SKM-1 (cell line): Measurements from ENCODE around the gene LRRC43.
"Not testable (repeated sequence)": the region's sequence is repeated elsewhere in the genome, so short reads cannot be mapped to it uniquely, and the experiment has no call there.

Experiments
- DNase-seq: peaks from one replicate; lab custom pipeline; 2025; ENCODE audit not compliant: unreplicated experiment; lab: John Stamatoyannopoulos, UW

Gene LRRC43

DNA sequence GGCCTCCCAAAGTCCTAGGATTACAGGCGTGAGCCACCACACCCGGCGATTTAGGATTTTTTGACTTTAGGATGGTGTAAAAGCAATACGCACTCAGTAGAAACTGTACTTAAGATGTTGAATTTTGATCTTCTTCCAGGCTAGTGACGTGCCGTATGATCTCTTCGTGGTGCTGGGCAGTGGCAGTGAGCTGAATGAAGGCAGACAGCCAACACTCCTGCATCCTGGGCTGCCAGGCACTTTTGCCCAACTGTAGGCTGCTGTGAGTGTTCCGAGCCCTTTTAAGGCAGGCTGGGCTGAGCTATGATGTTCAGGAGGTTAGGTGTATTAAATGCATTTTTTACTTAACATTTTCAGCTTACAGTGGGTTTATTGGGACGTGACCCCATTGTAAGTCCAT, 30.2 kb upstream of the LRRC43 start:
- DNase-seq = no peak

GRCh38 chr12:122155705-122156104, 27.2 kb upstream of the LRRC43 start:
- DNase-seq = no peak

DNA sequence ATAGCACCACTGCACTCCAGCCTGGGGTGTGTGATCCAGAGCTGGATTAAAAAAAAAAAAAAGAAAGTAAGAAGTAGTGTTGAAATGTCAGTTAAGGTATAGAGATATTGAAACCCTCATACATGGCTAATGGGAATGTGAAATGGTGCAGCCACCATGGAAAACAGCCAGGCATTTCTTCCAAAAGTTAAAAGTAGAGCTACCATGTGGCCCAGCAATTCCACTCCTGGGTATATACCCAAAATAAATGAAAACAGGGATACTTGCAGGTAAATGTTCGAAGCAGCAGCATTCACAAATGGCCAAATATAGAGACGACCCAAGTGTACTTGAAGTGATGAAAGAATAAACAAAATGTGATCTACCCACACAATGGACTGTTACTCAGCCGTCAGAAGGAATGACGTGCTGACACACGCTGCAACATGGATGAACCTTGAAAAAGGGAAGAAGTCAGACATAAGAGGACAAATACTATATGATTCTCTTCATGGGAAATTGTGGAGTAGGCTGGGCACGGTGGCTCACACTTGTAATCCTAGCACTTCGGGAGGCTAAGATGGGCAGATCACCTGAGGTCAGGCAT, 24.1 kb upstream of the LRRC43 start:
- no peak for DNase-seq

- no peak for DNase-seq
Measured at GRCh38 chr12:122159882-122160281, 23.0 kb upstream of the LRRC43 start.

- no peak for DNase-seq
Measured at GRCh38 chr12:122160761-122161160, 22.2 kb upstream of the LRRC43 start.

DNA sequence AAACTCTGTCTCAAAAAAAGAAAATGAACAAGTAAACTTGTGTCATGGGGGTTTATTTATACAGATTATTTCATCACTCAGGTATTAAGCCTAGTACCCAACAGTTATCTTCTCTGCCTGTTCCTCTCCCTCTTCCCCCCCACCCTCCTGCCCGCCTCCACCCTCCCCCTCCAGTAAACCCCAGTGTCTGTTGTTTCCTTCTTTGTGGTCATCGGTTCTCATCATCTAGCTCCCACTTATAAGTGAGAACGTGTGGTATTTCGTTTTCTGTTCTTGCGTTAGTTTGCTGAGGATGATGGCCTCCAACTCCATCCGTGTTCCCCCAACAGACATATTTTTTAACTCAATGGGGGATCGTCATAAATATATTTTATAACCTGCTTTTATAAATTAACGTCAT, 21.2 kb upstream of the LRRC43 start:
- no peak for DNase-seq

- DNase-seq = no peak
Measured at GRCh38 chr12:122162976-122163375, 19.9 kb upstream of the LRRC43 start.

DNA sequence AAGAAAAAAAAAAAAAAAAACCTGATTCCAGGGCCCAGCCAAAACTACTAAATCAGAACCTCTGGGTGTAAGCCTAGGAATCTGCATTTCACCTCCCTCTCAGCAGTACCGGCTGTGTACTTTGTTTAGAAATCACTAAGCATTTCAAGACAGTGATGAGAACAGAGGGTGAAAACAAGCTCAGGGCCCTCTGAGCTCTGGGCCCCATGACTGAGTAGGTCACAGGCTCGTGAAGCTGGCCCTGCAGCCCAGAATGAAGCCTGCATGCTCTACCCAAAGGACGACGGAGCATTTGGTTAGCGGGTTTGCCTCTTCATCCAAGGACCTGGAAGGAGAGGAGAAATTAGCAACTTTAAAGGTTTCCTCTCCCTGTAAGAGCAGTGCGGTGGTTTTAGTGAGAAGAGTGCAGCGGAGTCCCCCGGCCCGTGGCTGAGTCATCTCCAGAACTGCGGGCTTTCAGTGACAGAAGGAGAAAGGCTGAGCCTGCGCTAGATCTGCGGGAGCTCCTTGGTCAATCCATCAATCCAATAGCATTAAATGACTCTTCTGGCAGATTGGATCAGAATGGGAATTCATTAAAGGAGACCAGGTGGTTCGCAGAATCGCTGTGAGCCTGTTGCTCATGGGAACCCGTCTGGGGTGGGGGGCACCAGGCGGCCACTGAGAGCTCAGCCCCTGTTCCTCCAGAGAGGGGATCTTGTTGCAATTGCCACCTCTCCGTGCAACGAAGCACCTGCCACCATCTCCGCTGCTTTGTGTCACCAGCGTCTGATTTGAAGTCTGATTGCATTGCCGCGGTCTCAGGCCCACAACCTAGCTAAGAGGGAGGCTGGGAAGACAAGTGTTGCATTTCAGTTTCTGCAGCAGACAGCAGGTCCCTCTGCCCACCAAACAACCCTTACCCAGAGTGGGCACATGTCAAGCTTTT, 16.2 kb upstream of the LRRC43 start:
- DNase-seq = no peak

- no peak for DNase-seq
Measured at GRCh38 chr12:122167356-122167925, 15.5 kb upstream of the LRRC43 start.

GRCh38 chr12:122168492-122168891, 14.4 kb upstream of the LRRC43 start:
- no peak for DNase-seq

- DNase-seq = no peak
Measured at GRCh38 chr12:122171399-122171798, 11.5 kb upstream of the LRRC43 start.

GRCh38 chr12:122172262-122172939, 10.5 kb upstream of the LRRC43 start:
- DNase-seq = no peak

DNA sequence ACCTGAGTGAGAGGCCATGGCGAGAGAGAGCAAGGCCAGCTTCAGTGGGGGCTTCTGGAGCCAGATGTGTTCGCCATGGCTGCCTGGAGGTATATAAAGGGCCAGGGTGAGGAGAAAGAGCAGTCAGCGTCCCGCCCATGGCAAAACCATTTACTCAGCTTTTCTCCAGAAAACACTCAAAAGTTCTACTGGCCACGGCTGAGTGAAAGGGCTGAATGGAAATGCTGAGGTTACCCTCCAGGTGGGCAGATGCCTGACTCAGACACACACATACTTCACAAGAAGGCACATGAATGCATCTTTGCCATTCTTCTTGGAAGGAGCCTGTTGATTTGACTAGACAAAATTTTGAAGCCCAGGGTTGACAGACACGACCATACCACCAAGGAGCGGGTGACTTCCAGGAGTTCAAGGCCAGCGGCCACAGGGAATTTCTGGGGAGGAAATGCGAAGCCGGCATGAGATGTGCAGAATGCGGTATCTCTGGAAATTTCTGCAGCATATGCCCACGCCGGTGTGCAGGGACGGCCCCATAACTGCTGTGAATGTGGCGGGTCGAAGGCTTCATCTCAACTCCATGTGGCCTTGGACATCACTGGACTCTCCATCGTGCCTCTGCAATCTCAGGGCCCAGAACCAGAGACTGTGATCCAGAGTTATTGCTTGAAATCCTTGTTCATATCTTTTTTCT, 8.6 kb upstream of the LRRC43 start, which contains the start of gene IL31:
Gene IL31 (minus strand): TSS at position 67 of the 691 bp plus-strand sequence. CDS start 49 bp downstream, at position 18.
- DNase-seq = no peak

- DNase-seq = not testable (repeated sequence)
Measured at GRCh38 chr12:122176473-122176872, 6.5 kb upstream of the LRRC43 start.

DNA sequence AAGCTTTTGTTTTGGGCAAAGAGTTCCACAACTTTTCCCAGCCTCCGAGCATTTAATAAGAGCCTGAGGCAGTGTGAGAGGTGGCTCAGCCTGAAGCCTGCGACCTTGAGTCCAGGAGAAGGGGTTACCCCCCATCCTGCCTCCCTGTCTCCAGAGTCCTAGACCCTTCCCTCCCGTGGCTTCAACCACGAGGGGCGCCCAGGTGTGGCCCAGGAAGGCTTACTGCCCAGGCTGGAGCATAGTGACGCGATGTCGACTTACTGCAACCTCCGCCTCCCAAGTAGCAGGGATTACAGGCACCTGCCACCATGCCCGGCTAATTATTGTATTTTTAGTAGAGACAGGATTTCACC, 641 bp downstream of the LRRC43 start:
- no peak for DNase-seq

- DNase-seq = no peak
Measured at GRCh38 chr12:122184517-122184916, 1.6 kb downstream of the LRRC43 start.

- DNase-seq = no peak
Measured at GRCh38 chr12:122185079-122185478, 2.2 kb downstream of the LRRC43 start.

DNA sequence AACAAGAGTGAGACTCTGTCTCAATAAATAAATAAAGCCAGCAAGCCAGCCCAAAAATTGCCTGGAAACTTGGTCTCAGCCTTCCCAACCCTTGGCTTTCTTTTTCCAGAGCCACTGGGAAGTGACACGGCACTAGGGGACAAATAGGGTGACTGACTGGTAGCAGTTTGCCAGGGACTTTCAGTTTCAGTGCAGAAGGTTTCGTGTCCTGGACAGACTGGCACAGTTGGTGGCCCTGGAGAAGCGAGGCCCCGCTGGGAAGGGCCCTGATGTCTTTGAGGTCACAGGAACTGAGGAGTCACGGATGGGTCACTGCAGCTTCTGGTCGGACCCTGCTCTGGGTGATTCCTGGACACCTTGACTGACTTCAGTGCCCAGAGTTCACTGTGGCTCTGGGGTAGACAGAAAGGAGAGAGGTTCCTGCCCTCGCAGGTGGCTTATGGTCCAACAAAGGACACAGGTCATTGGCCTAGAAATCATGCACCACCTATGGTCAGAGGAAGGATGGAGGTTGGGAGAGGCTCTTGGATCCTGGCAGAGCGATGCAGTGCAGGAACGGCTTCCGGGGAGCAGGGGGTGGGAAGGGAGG, 2.7 kb downstream of the LRRC43 start:
- no peak for DNase-seq

DNA sequence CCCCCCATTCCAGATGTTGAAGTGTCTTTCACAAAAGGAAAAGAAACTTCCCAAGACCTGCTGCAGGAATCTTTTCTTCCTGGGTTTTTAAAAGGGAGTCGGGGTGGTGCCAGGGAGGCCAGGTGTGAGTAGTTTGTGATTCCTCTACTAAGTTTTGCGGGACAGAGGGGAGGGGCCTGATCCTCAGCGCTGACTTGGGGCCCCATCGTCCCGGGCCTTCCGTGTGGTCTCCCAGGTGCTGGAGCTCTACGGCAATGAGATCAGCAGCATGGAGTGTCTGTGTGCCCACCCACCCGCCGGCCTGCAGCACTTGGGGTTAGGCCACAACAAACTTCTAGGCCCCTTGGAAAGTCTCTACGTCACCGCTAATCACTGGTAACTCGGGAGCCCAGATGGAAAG, 4.5 kb downstream of the LRRC43 start:
- DNase-seq = no peak

DNA sequence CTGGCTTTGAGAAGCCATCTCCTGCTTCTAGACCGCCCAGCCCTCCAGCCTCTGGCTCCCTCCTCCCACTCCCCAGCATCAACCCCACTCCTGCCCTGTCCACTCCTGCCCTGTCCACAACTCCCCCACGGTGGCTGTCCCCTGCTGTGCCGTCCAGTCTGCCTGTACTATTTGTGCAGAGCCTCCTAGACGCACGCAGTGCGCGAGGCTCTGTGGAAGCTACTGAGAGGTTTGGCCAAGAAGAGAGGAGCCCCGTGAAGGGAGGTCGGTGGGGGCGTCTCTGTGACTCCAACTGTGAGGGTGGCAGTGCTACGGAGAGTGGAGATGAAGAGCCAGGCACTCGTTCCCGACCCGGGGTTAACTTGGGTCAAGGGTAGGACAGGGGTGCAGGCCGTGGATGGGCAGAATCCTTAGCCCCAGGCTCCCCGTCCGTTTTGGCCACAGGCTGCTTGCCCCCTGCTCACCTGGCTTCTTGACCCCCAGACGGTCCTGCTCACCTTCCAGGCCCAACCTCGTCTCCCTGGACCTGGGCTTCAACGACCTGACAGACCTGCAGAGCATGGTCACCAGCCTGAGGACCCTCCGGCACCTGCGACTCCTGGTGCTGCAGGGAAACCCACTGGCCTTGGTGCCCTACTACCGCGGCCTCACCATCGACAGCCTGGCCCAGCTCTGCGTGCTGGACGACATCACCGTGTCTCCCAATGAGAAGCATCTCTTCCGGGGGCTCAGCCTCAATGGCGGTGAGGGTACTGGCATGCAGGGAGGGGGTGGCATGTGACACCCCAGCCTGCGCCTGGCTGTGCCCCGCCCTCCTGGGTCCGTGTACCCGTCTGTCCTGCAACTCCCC, 6.9 kb downstream of the LRRC43 start:
- no peak for DNase-seq
